GM18505 (cell line): Measurements from ENCODE around the gene AHRR.
"Not testable (repeated sequence)": the region's sequence is repeated elsewhere in the genome, so short reads cannot be mapped to it uniquely, and the experiment has no call there.

Experiments
- ATAC-seq: cut with Tn5 transposase; IDR thresholded peaks from one replicate; pipeline ENCODE4 v1.9.1; 2021; ENCODE audit not compliant: unreplicated experiment
- POLR2A ChIP-seq: IDR thresholded peaks from 4 replicates; pipeline ENCODE4 v1.6.1; 2011; ENCODE audit warnings: borderline replicate concordance; ENCODE audit not compliant: insufficient read depth, insufficient read length; ENCODE audit errors: extremely low read depth

Gene AHRR

GRCh38 chr5:406041-406440 is 84.5 kb downstream of the AHRR start:
- ATAC-seq: no peak
- no peak for TF ChIP-seq POLR2A

- no peak for ATAC-seq
- TF ChIP-seq POLR2A: no peak
Measured at GRCh38 chr5:407051-407450, 85.5 kb downstream of the AHRR start.

GRCh38 chr5:407801-408268 is 86.3 kb downstream of the AHRR start:
- no peak for ATAC-seq
- TF ChIP-seq POLR2A: no peak

- TF ChIP-seq POLR2A: no peak
- no peak for ATAC-seq
Measured at GRCh38 chr5:410911-411517, 89.5 kb downstream of the AHRR start.

- ATAC-seq: no peak
- TF ChIP-seq POLR2A: no peak
Measured at GRCh38 chr5:411728-412127, 90.2 kb downstream of the AHRR start.

GRCh38 chr5:414991-415927 is 93.7 kb downstream of the AHRR start:
- ATAC-seq: not testable (repeated sequence)

- TF ChIP-seq POLR2A: no peak
- ATAC-seq: no peak
Measured at GRCh38 chr5:415928-416635, 94.6 kb downstream of the AHRR start.

GRCh38 chr5:416636-416960 is 95.1 kb downstream of the AHRR start:
- no peak for ATAC-seq
- TF ChIP-seq POLR2A: no peak

GRCh38 chr5:417301-418161 is 96.0 kb downstream of the AHRR start:
- no peak for ATAC-seq
- no peak for TF ChIP-seq POLR2A

- ATAC-seq: no peak
- TF ChIP-seq POLR2A: no peak
Measured at GRCh38 chr5:418162-419121, 96.9 kb downstream of the AHRR start.

- no peak for TF ChIP-seq POLR2A
Measured at GRCh38 chr5:419970-420369, 98.5 kb downstream of the AHRR start.

More at GRCh38 chr5:419970-420369, 98.5 kb downstream of the AHRR start:
- ATAC-seq: no peak
